HG02763 (cell line): ENCODE data around the gene NLGN1.

Experiments
- ATAC-seq: cut with Tn5 transposase; IDR thresholded peaks from one replicate; pipeline ENCODE4 v1.9.1; 2021; ENCODE audit warnings: mild to moderate bottlenecking, moderate library complexity; ENCODE audit not compliant: unreplicated experiment

Gene NLGN1

GRCh38 chr3:174126990-174127758, 729.6 kb downstream of the NLGN1 start:
- no peak for ATAC-seq

- no peak for ATAC-seq
These were observed 734.5 kb downstream of the NLGN1 start for GRCh38 chr3:174132006-174132405.

DNA sequence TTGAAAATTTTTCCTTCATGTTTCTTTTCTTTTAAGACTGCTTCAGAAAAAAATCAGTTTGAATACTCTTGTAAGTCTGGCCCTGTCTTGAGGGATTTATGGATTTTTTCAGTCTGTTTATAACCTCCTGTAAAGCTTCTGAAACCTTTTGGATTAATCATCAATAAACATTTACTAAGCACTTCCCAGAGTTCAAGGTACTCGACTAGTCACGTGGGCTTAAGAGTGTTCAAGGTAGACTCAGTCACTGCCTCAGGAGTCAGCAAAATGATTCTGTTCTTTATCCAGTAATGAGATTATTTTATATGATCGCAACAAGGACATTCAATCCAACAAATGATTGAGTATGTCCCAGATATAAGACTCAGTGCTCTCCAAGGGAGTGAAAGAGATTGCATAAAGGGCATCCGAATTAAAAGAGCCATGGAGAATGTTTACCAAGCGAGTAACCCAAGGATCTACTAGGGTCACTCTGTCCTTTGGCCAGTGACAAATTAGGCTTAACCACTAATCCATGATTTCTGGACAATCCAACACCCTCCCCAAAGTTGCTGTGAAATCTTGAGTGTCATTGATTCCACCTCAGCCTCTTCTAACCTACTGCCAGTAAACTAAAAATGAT, 735.0 kb downstream of the NLGN1 start:
- no peak for ATAC-seq

DNA sequence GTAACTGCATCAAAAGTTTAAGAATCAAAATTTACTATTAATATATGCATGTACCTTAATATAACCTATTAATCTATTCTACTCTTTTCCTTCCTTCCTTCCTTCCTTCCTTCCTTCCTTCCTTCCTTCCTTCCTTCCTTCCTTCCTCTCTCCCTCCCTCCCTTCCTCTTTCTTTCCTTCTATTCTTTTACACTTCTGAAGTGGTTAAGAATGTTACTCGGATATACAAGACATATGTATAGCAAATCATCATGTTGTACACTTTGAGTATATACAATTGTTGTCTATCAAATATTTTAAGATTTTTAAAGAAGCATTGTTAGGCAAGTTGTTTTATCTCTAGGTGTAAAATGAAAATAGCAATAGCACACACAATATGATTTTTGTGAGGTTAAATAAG, 748.5 kb downstream of the NLGN1 start:
- ATAC-seq, result no peak

DNA sequence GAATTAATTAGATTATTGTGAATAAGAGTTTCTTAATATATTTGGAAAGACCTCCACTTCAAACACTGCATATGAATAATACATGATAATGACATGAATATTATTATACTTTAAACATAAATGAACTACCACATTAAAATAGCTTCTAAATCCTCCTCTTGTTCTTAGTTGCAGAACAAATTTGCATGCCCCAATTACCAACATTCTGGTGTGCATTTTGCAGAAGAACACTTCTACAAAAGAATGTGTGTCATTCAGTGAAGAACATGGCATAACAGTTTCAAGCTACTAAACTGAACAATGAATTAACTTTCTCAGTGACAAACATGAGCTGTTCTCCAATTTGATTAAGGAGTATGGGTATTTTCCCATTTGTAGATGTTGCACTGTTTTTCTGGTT, 750.3 kb downstream of the NLGN1 start:
- ATAC-seq, result no peak

GRCh38 chr3:174153871-174154270, 756.3 kb downstream of the NLGN1 start:
- no peak for ATAC-seq

GRCh38 chr3:174156200-174156599, 758.7 kb downstream of the NLGN1 start:
- ATAC-seq, result no peak

DNA sequence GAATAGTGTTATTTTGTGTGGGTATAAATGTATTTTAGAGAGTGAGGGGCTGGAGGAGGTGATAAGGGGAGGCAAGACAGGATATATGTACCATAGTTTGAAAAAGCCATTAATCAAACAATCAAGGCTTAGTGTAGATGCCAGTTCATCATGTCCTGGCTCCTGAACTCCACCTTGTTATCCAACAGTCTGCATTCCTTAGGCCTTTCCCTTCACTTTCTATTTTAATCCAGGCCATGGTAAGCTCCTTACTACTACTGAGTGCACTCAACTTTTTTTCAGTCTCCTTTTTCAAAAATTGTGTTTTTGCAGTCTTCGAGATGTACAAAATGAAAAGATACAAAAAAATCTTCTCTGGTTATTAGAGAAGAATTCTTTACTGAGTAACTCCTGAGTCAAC, 761.1 kb downstream of the NLGN1 start:
- no peak for ATAC-seq

- ATAC-seq, result no peak
These were observed 762.1 kb downstream of the NLGN1 start for GRCh38 chr3:174159604-174160003.

GRCh38 chr3:174162550-174162949, 765.0 kb downstream of the NLGN1 start:
- no peak for ATAC-seq

DNA sequence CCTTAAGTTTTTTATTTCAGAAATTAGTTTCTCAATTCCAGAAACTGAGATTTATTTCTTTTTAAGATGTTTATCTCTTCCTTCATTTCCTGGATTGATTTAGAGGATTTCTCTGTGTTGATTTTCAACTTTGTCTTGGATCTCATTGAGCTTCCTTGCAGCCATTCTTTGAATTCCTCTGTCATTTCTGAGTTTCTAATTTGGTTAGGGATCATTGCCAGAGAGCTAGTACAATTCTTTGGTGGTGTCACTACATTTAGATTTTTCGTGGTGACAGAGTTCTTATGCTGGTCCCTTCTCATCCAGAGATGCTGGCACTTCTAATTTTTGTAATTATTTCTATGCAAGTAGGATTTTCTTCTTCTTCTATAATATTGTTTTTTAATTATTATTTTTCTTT, 770.5 kb downstream of the NLGN1 start:
- ATAC-seq, result no peak

DNA sequence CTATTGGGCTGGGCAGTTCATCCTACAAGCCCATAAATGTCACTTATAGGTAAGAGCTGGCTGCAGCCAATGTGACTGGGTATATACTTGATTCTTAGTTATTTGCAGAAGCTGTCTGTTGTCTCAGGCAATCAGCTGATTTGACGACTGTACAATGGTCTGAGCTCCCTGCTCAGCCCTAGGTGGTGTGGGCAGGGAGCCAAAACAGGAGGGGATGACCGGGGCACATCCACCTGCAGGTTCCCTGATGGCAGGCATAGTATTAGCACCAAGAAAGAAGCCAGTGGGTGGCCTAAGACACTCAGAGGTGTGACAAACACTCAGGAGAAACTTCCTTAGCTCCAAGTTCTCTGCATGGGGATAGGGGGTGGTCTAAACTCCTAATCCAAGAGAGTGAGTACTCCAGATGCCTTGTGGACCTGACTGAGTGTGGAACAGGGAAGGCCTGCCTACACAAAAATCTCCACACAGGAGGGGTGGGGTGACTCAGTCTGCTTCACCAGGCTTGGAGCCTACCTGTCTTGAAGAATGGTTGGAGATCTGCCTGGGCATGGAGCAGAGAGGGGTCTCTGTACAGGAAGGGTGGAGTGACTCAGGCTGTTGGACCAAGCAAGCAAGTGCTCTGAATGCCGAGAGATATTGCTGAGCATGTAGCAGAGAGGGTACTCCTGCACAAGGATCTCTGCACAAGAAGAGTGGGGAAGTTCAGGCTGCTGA, 771.2 kb downstream of the NLGN1 start:
- no peak for ATAC-seq

- no peak for ATAC-seq
These were observed 772.2 kb downstream of the NLGN1 start for GRCh38 chr3:174169736-174170135.

DNA sequence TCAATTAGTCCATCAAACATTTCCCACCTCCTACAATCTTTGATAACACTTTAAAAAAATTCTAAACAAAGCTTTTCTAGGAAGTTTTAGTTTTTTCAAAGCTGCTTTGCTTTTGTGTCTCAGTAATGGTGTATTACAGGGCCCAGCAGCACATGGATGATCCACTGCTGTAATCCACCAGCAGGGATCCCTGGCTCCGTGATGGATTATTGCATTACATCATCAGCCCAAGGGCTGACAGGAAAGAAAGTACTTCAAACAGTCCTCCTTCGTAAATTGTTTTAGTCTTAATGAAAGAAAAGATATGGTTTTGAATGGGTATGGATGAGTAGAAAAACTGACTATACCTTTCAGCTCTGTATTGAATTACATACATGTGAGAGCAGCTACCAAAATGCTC, 772.7 kb downstream of the NLGN1 start:
- no peak for ATAC-seq

- ATAC-seq, result no peak
These were observed 788.9 kb downstream of the NLGN1 start for GRCh38 chr3:174186377-174186989.

GRCh38 chr3:174191380-174191779, 793.8 kb downstream of the NLGN1 start:
- no peak for ATAC-seq

DNA sequence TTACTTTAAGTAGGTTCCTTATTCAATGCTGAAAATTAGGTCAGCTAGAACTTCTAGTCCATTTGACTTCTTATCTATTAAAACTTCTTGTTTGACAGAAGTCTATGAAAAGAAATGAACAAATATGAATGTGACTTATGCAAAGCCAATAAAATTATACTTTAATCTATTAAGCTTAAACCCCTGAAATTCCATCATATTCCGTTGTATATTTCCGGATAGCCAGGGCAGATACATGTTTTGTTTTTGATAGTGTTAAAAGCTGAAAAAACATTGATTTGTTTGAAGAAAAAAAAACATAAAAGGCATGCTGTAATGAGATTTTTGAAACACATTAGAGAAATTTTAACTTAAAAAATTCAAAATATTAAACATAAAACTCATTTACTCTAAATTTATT, 794.4 kb downstream of the NLGN1 start:
- ATAC-seq, result no peak

DNA sequence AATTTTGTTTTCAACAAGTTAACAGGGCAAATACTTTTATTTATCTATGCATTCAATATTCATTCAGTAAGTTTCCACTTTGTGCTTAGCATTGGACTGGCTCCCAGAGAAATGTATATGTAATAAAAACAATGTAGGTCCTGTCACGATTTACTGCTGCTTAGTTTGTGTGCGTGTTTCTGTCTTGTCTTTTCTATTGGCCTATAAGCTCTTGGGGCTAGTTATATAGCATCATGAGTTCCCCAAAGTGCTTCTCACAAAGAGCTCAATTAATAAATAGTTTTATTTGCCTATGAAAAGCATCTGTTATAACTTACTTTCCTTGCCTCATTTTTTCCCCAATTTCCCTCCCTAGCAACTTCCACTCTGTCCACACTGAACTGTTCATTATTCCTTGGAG, 794.9 kb downstream of the NLGN1 start:
- no peak for ATAC-seq

DNA sequence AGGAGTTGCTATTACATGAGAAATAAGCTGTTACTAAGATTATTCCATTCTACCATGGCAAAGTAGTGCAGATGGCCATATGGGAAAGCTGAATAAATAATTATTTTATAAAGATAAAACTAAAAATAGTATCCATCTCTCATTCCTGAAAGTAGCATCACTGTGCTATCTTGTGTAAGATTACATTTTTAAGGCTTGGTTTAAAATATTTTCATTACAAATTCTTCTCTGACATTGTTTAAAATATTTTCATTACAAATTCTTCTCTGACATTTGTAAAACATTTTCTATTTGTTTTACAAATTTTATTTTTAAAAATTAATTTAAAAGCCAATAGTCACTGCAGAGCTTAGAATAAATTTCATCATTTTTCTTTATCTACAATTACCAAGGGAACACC, 796.1 kb downstream of the NLGN1 start:
- ATAC-seq, result no peak

DNA sequence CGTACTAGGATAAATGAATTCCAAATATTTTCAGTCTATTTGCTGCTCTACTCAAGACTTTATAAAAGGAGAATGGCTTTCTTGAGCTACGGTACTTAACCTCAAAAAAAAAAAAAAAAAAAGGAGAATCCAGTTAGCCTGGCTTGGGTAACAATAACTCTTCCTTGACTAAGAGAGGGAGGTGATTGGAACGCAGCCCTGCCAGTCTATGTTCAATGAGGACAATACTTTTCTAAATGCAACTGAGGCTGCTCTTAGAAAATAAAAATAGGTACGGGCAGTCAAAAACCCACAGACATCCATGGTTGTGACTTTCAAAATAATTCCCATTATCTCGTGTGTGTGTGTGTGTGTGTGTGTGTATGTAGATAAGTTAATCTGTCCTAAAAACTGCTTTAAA, 799.9 kb downstream of the NLGN1 start:
- no peak for ATAC-seq

GRCh38 chr3:174198199-174198598, 800.7 kb downstream of the NLGN1 start:
- ATAC-seq, result no peak

DNA sequence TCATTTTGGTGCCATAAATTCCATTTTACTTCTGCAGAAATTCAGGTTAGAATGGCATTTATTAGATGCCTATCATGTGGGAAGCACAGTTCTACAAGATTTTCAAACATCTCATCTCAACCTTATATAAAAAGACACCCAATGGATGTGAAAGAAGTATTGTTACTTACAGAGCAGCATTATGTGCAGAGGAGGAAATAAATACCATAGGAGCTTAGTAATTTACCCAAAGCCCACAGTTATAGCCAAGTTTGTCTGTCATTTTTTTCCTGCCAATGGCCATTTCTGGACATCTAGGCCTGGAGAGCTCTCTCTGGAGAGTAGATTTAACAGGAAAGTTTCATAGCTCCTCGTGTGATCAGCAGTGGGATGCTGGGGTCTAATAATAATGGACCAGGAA, 802.2 kb downstream of the NLGN1 start:
- ATAC-seq, result no peak
